GM21390 (cell line): ENCODE measurements around the gene BMAL2.

Source experiments
- ATAC-seq: cut with Tn5 transposase; IDR thresholded peaks from one replicate; pipeline ENCODE4 v1.9.1; 2021; ENCODE audit not compliant: unreplicated experiment

BMAL2 gene

GRCh38 chr12:27319409-27319808 lies 13.2 kb upstream of the BMAL2 start:
- no peak for ATAC-seq

- no peak for ATAC-seq
Observed at GRCh38 chr12:27319848-27320247, 12.8 kb upstream of the BMAL2 start.

GRCh38 chr12:27324530-27324929 lies 8.1 kb upstream of the BMAL2 start:
- no peak for ATAC-seq

GRCh38 chr12:27330846-27331245 lies 1.8 kb upstream of the BMAL2 start:
- ATAC-seq: no peak

GRCh38 chr12:27331291-27331926 lies 1.2 kb upstream of the BMAL2 start:
- ATAC-seq: peak; percentile 42

GRCh38 chr12:27331927-27332324 lies 710 bp upstream of the BMAL2 start:
- ATAC-seq: no peak

GRCh38 chr12:27332407-27332713 lies 276 bp upstream of the BMAL2 start:
- no peak for ATAC-seq

- peak; percentile 20 for ATAC-seq
Observed at GRCh38 chr12:27333403-27334009, 870 bp downstream of the BMAL2 start.

- no peak for ATAC-seq
Observed at GRCh38 chr12:27334042-27334720, 1.5 kb downstream of the BMAL2 start.

- no peak for ATAC-seq
Observed at GRCh38 chr12:27334721-27335082, 2.1 kb downstream of the BMAL2 start.

- no peak for ATAC-seq
Observed at GRCh38 chr12:27335364-27336281, 3.0 kb downstream of the BMAL2 start.

GRCh38 chr12:27336282-27336653 lies 3.6 kb downstream of the BMAL2 start:
- no peak for ATAC-seq

GRCh38 chr12:27337376-27337775 lies 4.7 kb downstream of the BMAL2 start:
- no peak for ATAC-seq

- ATAC-seq: no peak
Observed at GRCh38 chr12:27338473-27338872, 5.8 kb downstream of the BMAL2 start.

- ATAC-seq: no peak
Observed at GRCh38 chr12:27340971-27341370, 8.3 kb downstream of the BMAL2 start.

- ATAC-seq: no peak
Observed at GRCh38 chr12:27342536-27342935, 9.9 kb downstream of the BMAL2 start.

GRCh38 chr12:27343255-27344000 lies 10.8 kb downstream of the BMAL2 start:
- no peak for ATAC-seq

- ATAC-seq: no peak
Observed at GRCh38 chr12:27344246-27344645, 11.6 kb downstream of the BMAL2 start.

GRCh38 chr12:27344760-27345159 lies 12.1 kb downstream of the BMAL2 start:
- no peak for ATAC-seq

- ATAC-seq: no peak
Observed at GRCh38 chr12:27345376-27345775, 12.7 kb downstream of the BMAL2 start.

GRCh38 chr12:27347779-27348178 lies 15.1 kb downstream of the BMAL2 start:
- no peak for ATAC-seq
